ENCODE measurements around the gene TMEM26. TPM values are rescaled to one million over a fixed set of nuclear protein-coding genes. Genes with fewer than 3 reads are reported as not detected.

Gene TMEM26
- total RNA-seq, 1 donor from 2014 or later, result under 0.01 TPM

- no peaks in the 10 kb centered on the region for H3K27me3 ChIP-seq (ENCODE audit: control insufficient read depth, insufficient read depth, low read length)
- no peak overlapping the region for H3K4me3 ChIP-seq (ENCODE audit: low read depth, low read length)
- DNase-seq (ENCODE audit: low read depth), result no peak
- TF ChIP-seq, protein P1, sequence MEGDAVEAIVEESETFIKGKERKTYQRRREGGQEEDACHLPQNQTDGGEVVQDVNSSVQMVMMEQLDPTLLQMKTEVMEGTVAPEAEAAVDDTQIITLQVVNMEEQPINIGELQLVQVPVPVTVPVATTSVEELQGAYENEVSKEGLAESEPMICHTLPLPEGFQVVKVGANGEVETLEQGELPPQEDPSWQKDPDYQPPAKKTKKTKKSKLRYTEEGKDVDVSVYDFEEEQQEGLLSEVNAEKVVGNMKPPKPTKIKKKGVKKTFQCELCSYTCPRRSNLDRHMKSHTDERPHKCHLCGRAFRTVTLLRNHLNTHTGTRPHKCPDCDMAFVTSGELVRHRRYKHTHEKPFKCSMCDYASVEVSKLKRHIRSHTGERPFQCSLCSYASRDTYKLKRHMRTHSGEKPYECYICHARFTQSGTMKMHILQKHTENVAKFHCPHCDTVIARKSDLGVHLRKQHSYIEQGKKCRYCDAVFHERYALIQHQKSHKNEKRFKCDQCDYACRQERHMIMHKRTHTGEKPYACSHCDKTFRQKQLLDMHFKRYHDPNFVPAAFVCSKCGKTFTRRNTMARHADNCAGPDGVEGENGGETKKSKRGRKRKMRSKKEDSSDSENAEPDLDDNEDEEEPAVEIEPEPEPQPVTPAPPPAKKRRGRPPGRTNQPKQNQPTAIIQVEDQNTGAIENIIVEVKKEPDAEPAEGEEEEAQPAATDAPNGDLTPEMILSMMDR (IDR thresholded peaks at IDR 0.05; ENCODE audit: insufficient read depth, low read length, severe bottlenecking), result no peak
- FAIRE-seq, result no peak
- H3K36me3 ChIP-seq (ENCODE audit: control insufficient read depth, insufficient read depth, low read length), result no peaks in the 10 kb centered on the region
Measured at GRCh38 chr10:61406736-61407135, 46.4 kb downstream of the TMEM26 start.

DNA sequence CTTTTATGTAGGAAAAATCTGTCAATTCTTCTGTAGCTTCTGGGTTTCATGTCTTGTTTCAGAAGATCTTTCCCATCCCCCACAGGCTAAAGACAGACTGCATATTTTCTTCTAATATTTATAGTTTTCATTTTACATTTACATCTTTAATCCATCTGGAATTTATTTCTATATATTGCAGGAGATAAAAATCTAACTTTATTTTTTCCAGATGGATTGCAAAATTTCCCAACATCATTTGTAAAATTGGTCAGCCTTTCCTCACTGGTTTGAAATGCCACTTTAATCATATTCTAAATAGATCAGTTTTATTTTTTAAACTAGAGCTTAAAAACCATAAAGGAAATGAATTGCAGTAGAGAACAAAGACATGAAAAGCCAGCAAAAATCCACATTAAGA is 46.9 kb downstream of the TMEM26 start:
- DNase-seq (ENCODE audit: low read depth) (no peak), FAIRE-seq (no peak)
- H3K36me3 ChIP-seq (ENCODE audit: control insufficient read depth, insufficient read depth, low read length), result no peaks in the 10 kb centered on the region
- TF ChIP-seq, protein P1 (IDR thresholded peaks at IDR 0.05; ENCODE audit: insufficient read depth, low read length, severe bottlenecking), result no peak
- H3K27me3 ChIP-seq (ENCODE audit: control insufficient read depth, insufficient read depth, low read length), result no peaks in the 10 kb centered on the region
- H3K4me3 ChIP-seq (ENCODE audit: low read depth, low read length), result no peak overlapping the region

DNA sequence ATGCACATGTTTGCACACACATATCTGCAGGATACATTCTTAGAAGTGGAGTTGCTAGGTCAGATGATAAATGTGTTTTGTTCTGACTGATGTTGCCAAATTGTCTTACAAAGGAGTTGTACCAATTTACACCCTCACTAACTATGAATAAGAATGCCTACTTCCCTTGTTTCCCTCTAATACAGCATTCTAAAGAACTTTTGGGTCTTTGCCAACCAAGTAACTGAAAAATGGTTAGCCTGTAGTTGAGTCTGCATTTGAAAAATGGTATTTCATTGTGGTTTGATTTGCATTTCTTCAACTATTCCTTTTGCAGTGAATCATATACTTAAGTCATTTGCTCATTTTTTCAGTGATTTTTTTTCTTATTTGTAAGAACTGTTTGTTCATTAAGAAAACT is 48.4 kb downstream of the TMEM26 start:
- Histone ChIP-seq H3K27me3 (ENCODE audit: control insufficient read depth, insufficient read depth, low read length) (no peaks in the 10 kb centered on the region), H3K4me3 (ENCODE audit: low read depth, low read length) (no peak overlapping the region), H3K36me3 (ENCODE audit: control insufficient read depth, insufficient read depth, low read length) (no peaks in the 10 kb centered on the region)
- DNase-seq (ENCODE audit: low read depth) (peak; percentile 10), FAIRE-seq (no peak)
- TF ChIP-seq, protein P1 (IDR thresholded peaks at IDR 0.05; ENCODE audit: insufficient read depth, low read length, severe bottlenecking), result no peak

DNA sequence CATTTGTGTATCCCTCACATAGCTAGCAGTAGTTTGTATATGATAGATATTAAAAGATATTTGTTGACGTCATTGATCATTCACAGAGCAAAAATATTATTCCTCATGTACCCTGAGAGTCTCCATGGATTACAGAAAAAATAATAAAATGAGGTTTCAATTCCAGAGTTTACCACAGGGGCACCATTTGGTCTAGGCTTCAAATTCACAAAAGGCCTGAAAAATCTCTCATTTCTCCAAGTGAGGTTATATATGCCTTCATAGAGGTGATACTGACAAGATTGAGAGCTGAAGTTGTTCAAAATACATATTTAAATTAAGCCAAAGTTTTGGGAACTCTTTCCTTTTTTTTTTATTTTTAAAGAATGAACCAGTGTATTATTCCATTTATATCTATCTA is 52.7 kb downstream of the TMEM26 start:
- no peaks in the 10 kb centered on the region for H3K36me3 ChIP-seq (ENCODE audit: control insufficient read depth, insufficient read depth, low read length)
- no peak for FAIRE-seq

DNA sequence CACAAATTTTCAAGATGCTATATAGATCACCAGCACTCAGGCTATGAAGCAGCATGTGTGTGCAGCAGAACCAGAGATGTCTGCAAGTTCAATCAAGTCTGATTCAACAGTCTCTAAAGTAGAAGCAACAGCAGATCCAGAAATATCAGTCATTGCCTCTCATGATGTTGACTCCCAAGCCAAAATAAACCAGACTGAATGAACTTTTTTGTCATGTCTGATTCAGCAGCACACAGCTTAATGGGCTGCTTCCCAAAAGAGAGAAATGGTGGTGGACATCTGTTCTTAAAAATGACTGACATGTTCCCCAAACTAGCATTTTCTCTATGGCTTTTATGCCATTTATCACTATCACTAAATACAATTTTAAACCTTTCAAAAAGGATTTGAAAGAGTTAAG is 53.8 kb downstream of the TMEM26 start:
- Histone ChIP-seq H3K4me3 (ENCODE audit: low read depth, low read length) (no peak overlapping the region), H3K27me3 (ENCODE audit: control insufficient read depth, insufficient read depth, low read length) (no peaks in the 10 kb centered on the region), H3K36me3 (ENCODE audit: control insufficient read depth, insufficient read depth, low read length) (no peaks in the 10 kb centered on the region)
- peak; percentile 50 for FAIRE-seq
- TF ChIP-seq, protein P1 (IDR thresholded peaks at IDR 0.05; ENCODE audit: insufficient read depth, low read length, severe bottlenecking), result no peak
- peak; percentile 38 for DNase-seq (ENCODE audit: low read depth)

More for the DNA sequence above, 52.7 kb downstream of the TMEM26 start:
- TF ChIP-seq, protein P1 (IDR thresholded peaks at IDR 0.05; ENCODE audit: insufficient read depth, low read length, severe bottlenecking), result no peak
- DNase-seq (ENCODE audit: low read depth), result no peak
- no peak overlapping the region for H3K4me3 ChIP-seq (ENCODE audit: low read depth, low read length)
- no peaks in the 10 kb centered on the region for H3K27me3 ChIP-seq (ENCODE audit: control insufficient read depth, insufficient read depth, low read length)

- TF ChIP-seq, protein P1 (IDR thresholded peaks at IDR 0.05; ENCODE audit: insufficient read depth, low read length, severe bottlenecking), result no peak
Measured at GRCh38 chr10:61398366-61399129, 54.6 kb downstream of the TMEM26 start.

More at GRCh38 chr10:61398366-61399129, 54.6 kb downstream of the TMEM26 start:
- H3K27me3 ChIP-seq (ENCODE audit: control insufficient read depth, insufficient read depth, low read length), result no peaks in the 10 kb centered on the region
- H3K36me3 ChIP-seq (ENCODE audit: control insufficient read depth, insufficient read depth, low read length), result no peaks in the 10 kb centered on the region
- no peak for FAIRE-seq
- H3K4me3 ChIP-seq (ENCODE audit: low read depth, low read length), result no peak overlapping the region
- DNase-seq (ENCODE audit: low read depth), result peak; percentile 23

Data from bronchial epithelial cell (primary cell).